Muscle layer of colon (tissue), 2 donors: ENCODE measurements around the gene MUCL3.
"Not testable (repeated sequence)": the region's sequence is repeated elsewhere in the genome, so short reads cannot be mapped to it uniquely, and the experiment has no call there.

Source experiments
- H3K27ac ChIP-seq: one replicate; pipeline ENCODE4 v1.7.0; 2013; ENCODE audit warnings: low read depth, mild to moderate bottlenecking, low read length, moderate library complexity
- H3K27me3 ChIP-seq, 2 donors: one replicate each; pipeline ENCODE4 v1.7.0; 2013; ENCODE audit warnings: low read length in 2 of 2, mild to moderate bottlenecking in 2 of 2; ENCODE audit not compliant: insufficient read depth in 2 of 2, control insufficient read depth in 1 of 2
- H3K36me3 ChIP-seq: one replicate; pipeline ENCODE4 v1.7.0; 2013; ENCODE audit warnings: mild to moderate bottlenecking, low read length; ENCODE audit not compliant: insufficient read depth
- H3K4me1 ChIP-seq: one replicate; pipeline ENCODE4 v1.7.0; 2013; ENCODE audit warnings: mild to moderate bottlenecking, low read length; ENCODE audit not compliant: insufficient read depth
- H3K4me3 ChIP-seq, 2 donors: one replicate each; pipeline ENCODE4 v1.7.0; 2013; ENCODE audit warnings: low read length in 2 of 2, low read depth in 1 of 2, mild to moderate bottlenecking in 1 of 2, moderate library complexity in 1 of 2
- H3K9ac ChIP-seq: one replicate; pipeline ENCODE4 v1.7.0; 2013; ENCODE audit warnings: low read length
- H3K9me3 ChIP-seq: one replicate; pipeline ENCODE4 v1.7.0; 2013; ENCODE audit warnings: mild to moderate bottlenecking, low read length
- donor health status: abdominal sarcoma.
- donor health status: Adenocarcinoma of cecum.

MUCL3 gene

GRCh38 chr6:30988209-30988825 lies 47.5 kb downstream of the MUCL3 start:
- Histone ChIP-seq H3K4me3 (no peak overlapping the region), H3K9me3 (no peaks in the 10 kb centered on the region), H3K27ac (no peak overlapping the region), H3K36me3 (no peaks in the 10 kb centered on the region), H3K9ac (no peak overlapping the region), H3K4me1 (no peaks in the 10 kb centered on the region), H3K27me3 (no peaks in the 10 kb centered on the region)

DNA sequence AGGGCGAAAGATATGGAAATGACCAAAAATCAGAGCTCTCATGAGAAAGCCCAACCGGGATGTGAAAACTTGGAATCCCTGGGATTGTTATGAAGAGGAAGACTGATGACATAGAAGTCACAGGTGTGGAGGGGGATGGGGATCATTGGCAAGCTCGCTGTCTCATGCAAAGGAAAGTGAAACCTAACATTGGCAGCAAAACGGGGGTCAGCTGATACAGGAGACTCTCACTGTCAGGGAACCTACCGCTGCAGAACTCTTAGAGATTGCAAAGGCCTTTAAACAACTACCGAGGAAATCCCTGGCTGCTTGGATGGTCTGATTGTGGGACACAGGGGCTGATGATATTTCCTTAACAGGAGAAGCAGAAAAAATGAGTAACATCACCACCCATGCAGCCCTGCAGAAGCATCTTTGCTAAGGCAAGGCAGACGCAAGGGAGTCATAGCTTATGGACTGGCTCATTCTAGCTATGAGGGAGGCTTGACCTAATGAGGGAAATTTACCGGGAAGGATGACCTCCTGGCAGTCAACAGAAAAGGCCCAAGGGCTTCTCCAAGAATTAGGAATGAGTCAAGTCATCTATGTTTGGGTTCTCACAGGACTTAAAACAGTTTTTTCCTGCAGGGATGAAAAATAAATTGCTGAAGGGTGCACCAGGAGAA lies 49.8 kb downstream of the MUCL3 start:
- Histone ChIP-seq H3K4me1 (no peaks in the 10 kb centered on the region), H3K27ac (no peak overlapping the region), H3K36me3 (no peaks in the 10 kb centered on the region), H3K9ac (no peak overlapping the region), H3K9me3 (no peaks in the 10 kb centered on the region), H3K27me3 (no peaks in the 10 kb centered on the region), H3K4me3 (no peak overlapping the region)

DNA sequence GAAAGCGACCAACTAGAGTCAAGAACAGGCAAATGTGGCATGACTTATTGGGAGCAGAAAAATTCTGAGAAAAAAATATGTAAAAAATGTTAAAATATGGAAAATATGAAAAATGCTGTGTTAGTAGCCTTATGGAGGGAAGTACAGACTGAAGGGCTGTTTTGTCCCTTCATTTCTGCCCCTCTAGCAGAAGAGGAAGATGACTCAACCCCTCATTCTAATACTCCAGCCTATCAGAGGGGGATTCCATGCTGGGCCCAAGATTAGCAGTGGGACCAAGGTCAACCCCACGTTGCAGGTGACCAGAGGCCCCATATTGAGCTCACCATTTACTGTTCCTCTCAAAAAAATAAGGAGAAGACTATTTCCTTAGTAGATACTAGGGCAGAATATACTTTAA lies 51.1 kb downstream of the MUCL3 start:
- Histone ChIP-seq H3K9ac (no peak overlapping the region), H3K27me3 (no peaks in the 10 kb centered on the region), H3K9me3 (no peaks in the 10 kb centered on the region), H3K4me3 (no peak overlapping the region), H3K36me3 (no peaks in the 10 kb centered on the region), H3K4me1 (no peaks in the 10 kb centered on the region), H3K27ac (no peak overlapping the region)

- H3K4me1 ChIP-seq = no peaks in the 10 kb centered on the region
- no peaks in the 10 kb centered on the region for H3K36me3 ChIP-seq
- no peaks in the 10 kb centered on the region for H3K27me3 ChIP-seq
- no peaks in the 10 kb centered on the region for H3K9me3 ChIP-seq
- H3K9ac ChIP-seq = no peak overlapping the region
- H3K4me3 ChIP-seq = no peak overlapping the region
- H3K27ac ChIP-seq = no peak overlapping the region
These were observed 56.5 kb downstream of the MUCL3 start for GRCh38 chr6:30997301-30997700.

DNA sequence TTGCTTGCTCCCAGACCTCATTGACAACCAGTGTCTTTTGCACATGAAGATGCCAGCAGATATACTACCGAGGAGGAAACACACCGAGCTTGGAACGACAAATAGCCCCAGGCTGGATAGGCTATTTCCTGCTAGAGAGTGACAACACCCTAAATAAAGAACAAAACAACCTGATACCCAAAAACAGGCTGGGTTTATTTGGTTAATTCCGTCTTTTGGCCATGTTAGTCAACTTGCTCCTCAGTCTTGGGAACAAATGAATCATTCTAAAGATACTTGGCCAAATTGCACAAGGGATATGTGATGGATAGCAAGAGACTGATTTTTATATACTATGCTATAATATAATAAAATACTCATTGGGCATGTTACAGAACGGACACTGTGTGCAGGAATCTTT lies 58.0 kb downstream of the MUCL3 start:
- Histone ChIP-seq H3K9me3 (no peaks in the 10 kb centered on the region), H3K27me3 (no peaks in the 10 kb centered on the region), H3K27ac (no peak overlapping the region), H3K4me3 (no peak overlapping the region), H3K4me1 (no peaks in the 10 kb centered on the region), H3K9ac (no peak overlapping the region), H3K36me3 (no peaks in the 10 kb centered on the region)

- not testable (repeated sequence) for H3K9ac ChIP-seq, H3K27me3 ChIP-seq, H3K4me3 ChIP-seq, H3K36me3 ChIP-seq, H3K9me3 ChIP-seq, H3K27ac ChIP-seq, H3K4me1 ChIP-seq
These were observed 59.5 kb downstream of the MUCL3 start for GRCh38 chr6:31000067-31000860.

DNA sequence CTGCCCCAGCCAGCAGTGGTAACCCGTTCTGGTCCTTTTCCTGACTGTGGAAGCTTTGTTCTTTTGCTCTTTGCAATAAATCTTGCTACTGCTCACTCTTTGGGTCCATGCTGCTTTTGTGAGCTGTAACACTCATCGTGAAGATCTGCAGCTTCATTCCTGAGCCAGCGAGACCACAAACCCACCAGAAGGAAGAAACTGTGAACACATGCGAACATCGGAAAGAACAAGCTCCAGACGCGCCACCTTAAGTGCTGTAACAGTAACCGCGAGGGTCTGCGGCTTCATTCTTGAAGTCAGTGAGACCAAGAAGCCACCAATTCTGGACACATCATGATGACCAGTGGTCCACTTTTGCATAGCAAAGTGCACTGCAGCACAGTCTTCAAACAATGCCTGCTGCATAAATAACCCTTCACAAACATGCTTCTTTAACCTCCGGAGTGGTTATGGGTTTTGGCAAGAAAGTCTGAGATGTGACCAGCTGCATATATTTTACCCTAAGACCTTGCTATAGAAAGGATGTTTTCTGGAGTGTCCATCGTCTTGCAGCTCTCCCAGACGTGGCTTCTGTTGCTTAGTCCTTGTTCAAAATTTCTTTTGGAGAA lies 60.6 kb downstream of the MUCL3 start:
- Histone ChIP-seq H3K4me3 (no peak overlapping the region), H3K4me1 (no peaks in the 10 kb centered on the region), H3K27me3 (peaks cover 0 to 5% of the 10 kb centered on the region in 2 donors), H3K9me3 (no peaks in the 10 kb centered on the region), H3K27ac (no peak overlapping the region), H3K36me3 (no peaks in the 10 kb centered on the region), H3K9ac (no peak overlapping the region)

- peaks cover 0 to 5% of the 10 kb centered on the region in 2 donors for H3K27me3 ChIP-seq
- no peaks in the 10 kb centered on the region for H3K4me1 ChIP-seq
- H3K4me3 ChIP-seq = no peak overlapping the region
- no peak overlapping the region for H3K9ac ChIP-seq
- no peaks in the 10 kb centered on the region for H3K36me3 ChIP-seq
- no peak overlapping the region for H3K27ac ChIP-seq
- H3K9me3 ChIP-seq = no peaks in the 10 kb centered on the region
These were observed 61.7 kb downstream of the MUCL3 start for GRCh38 chr6:31002471-31002870.
